Measurements from ENCODE around the gene PDE8A. TPM values are rescaled to one million over a fixed set of nuclear protein-coding genes. Genes with fewer than 3 reads are reported as not detected.

PDE8A gene
- polyA plus RNA-seq, 1 experiment = 48.4 TPM

- ChIA-PET CTCF (interaction anchor here (1.0 to 2.0 kb wide), 2 partner anchors 12 to 369 kb away, joined by 5 to 15 read pairs; no protein-coding TSS in a partner anchor), POLR2A (no interaction called here)
- Histone ChIP-seq H3K27ac (ENCODE audit: low read depth, low read length) (no peak overlapping the region), H3K4me3 (ENCODE audit: low read depth, low read length) (no peak overlapping the region), H3K27me3 (ENCODE audit: control insufficient read depth, insufficient read depth, low read length) (no peaks in the 10 kb centered on the region), H3K9me3 (ENCODE audit: control insufficient read depth, insufficient read depth, low read length) (peaks cover 7% of the 10 kb centered on the region)
- DNase-seq (ENCODE audit: low read depth, low spot score) = no peak
- TF ChIP-seq CTCF (IDR thresholded peaks at IDR 0.05; ENCODE audit: low read depth, low read length) = no peak
These were observed 41.3 kb upstream of the PDE8A start for GRCh38 chr15:84940399-84940798.

GRCh38 chr15:84942456-84942855, 39.2 kb upstream of the PDE8A start:
- ChIA-PET POLR2A (no interaction called here), CTCF (no interaction called here)
- Histone ChIP-seq H3K4me3 (ENCODE audit: low read depth, low read length) (no peak overlapping the region), H3K27ac (ENCODE audit: low read depth, low read length) (no peak overlapping the region), H3K27me3 (ENCODE audit: control insufficient read depth, insufficient read depth, low read length) (no peaks in the 10 kb centered on the region), H3K9me3 (ENCODE audit: control insufficient read depth, insufficient read depth, low read length) (peaks cover 7% of the 10 kb centered on the region)
- no peak for TF ChIP-seq CTCF (IDR thresholded peaks at IDR 0.05; ENCODE audit: low read depth, low read length)
- DNase-seq (ENCODE audit: low read depth, low spot score) = no peak

GRCh38 chr15:84944311-84944710, 37.3 kb upstream of the PDE8A start:
- POLR2A ChIA-PET = no interaction called here

GRCh38 chr15:84944861-84945260, 36.8 kb upstream of the PDE8A start:
- TF ChIP-seq CTCF (IDR thresholded peaks at IDR 0.05; ENCODE audit: low read depth, low read length) = no peak
- no peak for DNase-seq (ENCODE audit: low read depth, low spot score)
- ChIA-PET POLR2A (no interaction called here), CTCF (interaction anchor here (1.7 kb wide), 1 partner anchor 17 kb away, joined by 5 read pairs; no protein-coding TSS in a partner anchor)
- Histone ChIP-seq H3K27ac (ENCODE audit: low read depth, low read length) (no peak overlapping the region), H3K9me3 (ENCODE audit: control insufficient read depth, insufficient read depth, low read length) (peaks cover 7% of the 10 kb centered on the region), H3K4me3 (ENCODE audit: low read depth, low read length) (no peak overlapping the region), H3K27me3 (ENCODE audit: control insufficient read depth, insufficient read depth, low read length) (no peaks in the 10 kb centered on the region)

More at GRCh38 chr15:84944311-84944710, 37.3 kb upstream of the PDE8A start:
- H3K27me3 ChIP-seq (ENCODE audit: control insufficient read depth, insufficient read depth, low read length) = no peaks in the 10 kb centered on the region
- no peak for TF ChIP-seq CTCF (IDR thresholded peaks at IDR 0.05; ENCODE audit: low read depth, low read length)
- no peak overlapping the region for H3K27ac ChIP-seq (ENCODE audit: low read depth, low read length)
- DNase-seq (ENCODE audit: low read depth, low spot score) = no peak
- CTCF ChIA-PET = interaction anchor here (1.7 kb wide), 1 partner anchor 16 kb away, joined by 5 read pairs; no protein-coding TSS in a partner anchor
- H3K4me3 ChIP-seq (ENCODE audit: low read depth, low read length) = no peak overlapping the region
- peaks cover 7% of the 10 kb centered on the region for H3K9me3 ChIP-seq (ENCODE audit: control insufficient read depth, insufficient read depth, low read length)

- POLR2A ChIA-PET = interaction anchor here (1.4 kb wide), 1 partner anchor 34 kb away, joined by 4 read pairs; no protein-coding TSS in a partner anchor
- Histone ChIP-seq H3K9me3 (ENCODE audit: control insufficient read depth, insufficient read depth, low read length) (no peaks in the 10 kb centered on the region), H3K27me3 (ENCODE audit: control insufficient read depth, insufficient read depth, low read length) (no peaks in the 10 kb centered on the region), H3K4me3 (ENCODE audit: low read depth, low read length) (no peak overlapping the region), H3K27ac (ENCODE audit: low read depth, low read length) (no peak overlapping the region)
- no peak for DNase-seq (ENCODE audit: low read depth, low spot score)
- CTCF ChIA-PET = interaction anchor here (0.5 to 1.7 kb wide), 2 partner anchors 19 to 358 kb away, joined by 6 to 8 read pairs; no protein-coding TSS in a partner anchor
- no peak for TF ChIP-seq CTCF (IDR thresholded peaks at IDR 0.05; ENCODE audit: low read depth, low read length)
These were observed 34.7 kb upstream of the PDE8A start for GRCh38 chr15:84946772-84947489.
